Measurements from ENCODE around the gene TNFRSF12A.

TNFRSF12A gene

GRCh38 chr16:2992383-2993081, 27.6 kb upstream of the TNFRSF12A start:
- FAIRE-seq: no peak
- TF ChIP-seq POLR2A (IDR thresholded peaks at IDR 0.05; ENCODE audit: low read depth, low read length): no peak
- no peak for DNase-seq (ENCODE audit: insufficient read length, low spot score)

- FAIRE-seq: no peak
- TF ChIP-seq POLR2A (IDR thresholded peaks at IDR 0.05; ENCODE audit: low read depth, low read length): no peak
- DNase-seq (ENCODE audit: insufficient read length, low spot score): no peak
These were observed 23.9 kb upstream of the TNFRSF12A start for GRCh38 chr16:2996298-2996697.

- DNase-seq (ENCODE audit: insufficient read length, low spot score): no peak
- TF ChIP-seq POLR2A (IDR thresholded peaks at IDR 0.05; ENCODE audit: low read depth, low read length): no peak
- FAIRE-seq: no peak
These were observed 20.2 kb upstream of the TNFRSF12A start for GRCh38 chr16:2999929-3000328.

GRCh38 chr16:3000540-3000939, 19.6 kb upstream of the TNFRSF12A start:
- DNase-seq (ENCODE audit: insufficient read length, low spot score) (no peak), FAIRE-seq (no peak)
- TF ChIP-seq POLR2A (IDR thresholded peaks at IDR 0.05; ENCODE audit: low read depth, low read length): no peak

GRCh38 chr16:3001316-3001715, 18.9 kb upstream of the TNFRSF12A start:
- DNase-seq (ENCODE audit: insufficient read length, low spot score) (no peak), FAIRE-seq (no peak)
- TF ChIP-seq POLR2A (IDR thresholded peaks at IDR 0.05; ENCODE audit: low read depth, low read length): no peak

- peak; percentile 85 for FAIRE-seq
- DNase-seq (ENCODE audit: insufficient read length, low spot score): peak; percentile 99
- TF ChIP-seq POLR2A (IDR thresholded peaks at IDR 0.05; ENCODE audit: low read depth, low read length): no peak
These were observed 16.4 kb upstream of the TNFRSF12A start for GRCh38 chr16:3003582-3004270.

GRCh38 chr16:3004319-3004718, 15.8 kb upstream of the TNFRSF12A start:
- FAIRE-seq (no peak), DNase-seq (ENCODE audit: insufficient read length, low spot score) (no peak)
- TF ChIP-seq POLR2A (IDR thresholded peaks at IDR 0.05; ENCODE audit: low read depth, low read length): no peak

- no peak for FAIRE-seq
- no peak for TF ChIP-seq POLR2A (IDR thresholded peaks at IDR 0.05; ENCODE audit: low read depth, low read length)
- peak; percentile 66 for DNase-seq (ENCODE audit: insufficient read length, low spot score)
These were observed 15.3 kb upstream of the TNFRSF12A start for GRCh38 chr16:3004781-3005284.

GRCh38 chr16:3007059-3007956, 12.9 kb upstream of the TNFRSF12A start:
- no peak for TF ChIP-seq POLR2A (IDR thresholded peaks at IDR 0.05; ENCODE audit: low read depth, low read length)
- no peak for DNase-seq (ENCODE audit: insufficient read length, low spot score)
- FAIRE-seq: no peak

- TF ChIP-seq POLR2A (IDR thresholded peaks at IDR 0.05; ENCODE audit: low read depth, low read length): no peak
- FAIRE-seq: no peak
- no peak for DNase-seq (ENCODE audit: insufficient read length, low spot score)
These were observed 12.0 kb upstream of the TNFRSF12A start for GRCh38 chr16:3007957-3008689.

GRCh38 chr16:3008690-3009037, 11.5 kb upstream of the TNFRSF12A start:
- no peak for DNase-seq (ENCODE audit: insufficient read length, low spot score)
- TF ChIP-seq POLR2A (IDR thresholded peaks at IDR 0.05; ENCODE audit: low read depth, low read length): no peak
- no peak for FAIRE-seq

GRCh38 chr16:3009568-3010390, 10.4 kb upstream of the TNFRSF12A start:
- no peak for DNase-seq (ENCODE audit: insufficient read length, low spot score)
- TF ChIP-seq POLR2A (IDR thresholded peaks at IDR 0.05; ENCODE audit: low read depth, low read length): no peak
- FAIRE-seq: no peak

GRCh38 chr16:3010510-3010909, 9.7 kb upstream of the TNFRSF12A start:
- no peak for TF ChIP-seq POLR2A (IDR thresholded peaks at IDR 0.05; ENCODE audit: low read depth, low read length)
- FAIRE-seq: no peak
- DNase-seq (ENCODE audit: insufficient read length, low spot score): no peak

Data from H54 (cell line).